ENCODE measurements around the gene SLC5A12.

Gene SLC5A12

DNA sequence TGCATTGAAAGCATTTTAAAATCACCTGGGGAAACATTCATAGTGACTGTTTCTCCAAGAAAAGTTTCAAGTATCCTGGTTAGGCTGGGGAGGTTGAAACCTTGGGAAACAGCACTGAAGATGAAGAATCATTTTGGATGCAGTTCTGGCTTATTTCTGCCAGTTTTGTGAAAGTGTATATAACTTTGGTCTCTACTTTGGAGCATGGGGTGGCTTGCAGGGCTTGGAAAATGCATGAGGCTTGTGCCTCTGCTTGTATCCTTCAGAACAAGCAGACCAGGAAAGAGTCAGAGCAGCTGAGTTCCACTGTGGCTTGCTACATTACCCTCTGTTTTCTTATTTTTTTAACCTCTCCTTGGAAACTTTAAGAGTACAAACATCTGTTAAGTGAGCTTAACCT, 19.5 kb downstream of the SLC5A12 start:
- in situ Hi-C loops (cut with HindIII; ENCODE audit: low sequenced_read_pairs) = no loop called here
- TF ChIP-seq, protein P1, sequence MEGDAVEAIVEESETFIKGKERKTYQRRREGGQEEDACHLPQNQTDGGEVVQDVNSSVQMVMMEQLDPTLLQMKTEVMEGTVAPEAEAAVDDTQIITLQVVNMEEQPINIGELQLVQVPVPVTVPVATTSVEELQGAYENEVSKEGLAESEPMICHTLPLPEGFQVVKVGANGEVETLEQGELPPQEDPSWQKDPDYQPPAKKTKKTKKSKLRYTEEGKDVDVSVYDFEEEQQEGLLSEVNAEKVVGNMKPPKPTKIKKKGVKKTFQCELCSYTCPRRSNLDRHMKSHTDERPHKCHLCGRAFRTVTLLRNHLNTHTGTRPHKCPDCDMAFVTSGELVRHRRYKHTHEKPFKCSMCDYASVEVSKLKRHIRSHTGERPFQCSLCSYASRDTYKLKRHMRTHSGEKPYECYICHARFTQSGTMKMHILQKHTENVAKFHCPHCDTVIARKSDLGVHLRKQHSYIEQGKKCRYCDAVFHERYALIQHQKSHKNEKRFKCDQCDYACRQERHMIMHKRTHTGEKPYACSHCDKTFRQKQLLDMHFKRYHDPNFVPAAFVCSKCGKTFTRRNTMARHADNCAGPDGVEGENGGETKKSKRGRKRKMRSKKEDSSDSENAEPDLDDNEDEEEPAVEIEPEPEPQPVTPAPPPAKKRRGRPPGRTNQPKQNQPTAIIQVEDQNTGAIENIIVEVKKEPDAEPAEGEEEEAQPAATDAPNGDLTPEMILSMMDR (IDR thresholded peaks at IDR 0.05; ENCODE audit: low read depth, low read length) = no peak
- no peak for DNase-seq (ENCODE audit: low read depth, low spot score)
- no peak overlapping the region for H3K4me3 ChIP-seq (ENCODE audit: low read depth, low read length)

DNA sequence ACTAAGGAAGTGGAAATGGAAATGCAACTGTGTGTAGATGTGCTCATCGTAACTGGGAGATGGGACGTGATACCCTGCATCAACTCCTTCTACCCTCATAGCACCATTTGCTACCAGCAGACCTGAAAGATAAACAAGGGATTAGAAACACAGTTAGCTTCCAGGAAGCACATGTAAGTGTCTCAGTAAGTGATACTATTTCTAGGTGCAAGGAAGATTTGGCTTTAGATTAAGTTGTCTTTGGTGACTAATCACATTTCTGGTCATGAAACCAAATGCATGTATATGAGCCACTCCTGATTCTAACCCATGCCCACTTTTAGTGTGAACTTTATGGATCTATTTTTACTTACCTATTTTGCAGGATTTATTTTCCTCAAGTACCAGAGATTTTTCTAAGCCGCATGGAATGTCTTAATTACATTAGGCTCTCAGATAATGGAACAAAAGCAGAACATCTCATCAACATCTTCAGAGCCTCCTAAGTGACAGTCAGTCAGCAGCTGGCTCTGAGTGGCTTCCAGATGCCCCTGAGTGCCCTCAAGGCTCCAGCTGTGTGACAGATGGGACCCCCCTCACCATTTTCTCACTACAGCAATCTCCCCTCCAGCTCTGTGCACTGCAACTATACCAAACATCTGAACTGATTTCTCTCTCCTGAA, 21.2 kb downstream of the SLC5A12 start:
- in situ Hi-C loops (cut with HindIII; ENCODE audit: low sequenced_read_pairs) = no loop called here
- TF ChIP-seq, protein P1 (IDR thresholded peaks at IDR 0.05; ENCODE audit: low read depth, low read length) = no peak
- DNase-seq (ENCODE audit: low read depth, low spot score) = no peak

DNA sequence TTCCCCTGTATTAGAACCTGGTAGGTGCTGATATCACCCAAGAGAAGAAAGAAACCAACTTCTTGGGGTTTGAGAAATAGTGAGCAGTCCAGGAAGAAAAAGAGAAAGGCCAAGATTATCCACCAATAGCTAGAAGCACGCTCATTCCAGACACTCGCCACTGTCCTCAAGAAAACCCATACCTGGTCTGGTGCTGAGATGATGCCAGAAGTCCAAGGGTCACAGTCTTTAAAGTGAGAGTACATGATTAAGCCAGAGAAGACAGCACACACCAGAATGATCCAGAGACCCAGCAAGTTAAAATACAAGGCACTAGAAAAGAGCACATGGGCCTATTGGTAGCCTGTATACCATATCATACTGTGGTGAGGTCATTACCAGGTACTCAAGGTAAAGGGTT, 23.6 kb downstream of the SLC5A12 start:
- in situ Hi-C loops (cut with HindIII; ENCODE audit: low sequenced_read_pairs) = no loop called here
- no peak for DNase-seq (ENCODE audit: low read depth, low spot score)
- TF ChIP-seq, protein P1 (IDR thresholded peaks at IDR 0.05; ENCODE audit: low read depth, low read length) = no peak
- H3K4me3 ChIP-seq (ENCODE audit: low read depth, low read length) = no peak overlapping the region

More for the DNA sequence above, 21.2 kb downstream of the SLC5A12 start:
- no peak overlapping the region for H3K4me3 ChIP-seq (ENCODE audit: low read depth, low read length)

DNA sequence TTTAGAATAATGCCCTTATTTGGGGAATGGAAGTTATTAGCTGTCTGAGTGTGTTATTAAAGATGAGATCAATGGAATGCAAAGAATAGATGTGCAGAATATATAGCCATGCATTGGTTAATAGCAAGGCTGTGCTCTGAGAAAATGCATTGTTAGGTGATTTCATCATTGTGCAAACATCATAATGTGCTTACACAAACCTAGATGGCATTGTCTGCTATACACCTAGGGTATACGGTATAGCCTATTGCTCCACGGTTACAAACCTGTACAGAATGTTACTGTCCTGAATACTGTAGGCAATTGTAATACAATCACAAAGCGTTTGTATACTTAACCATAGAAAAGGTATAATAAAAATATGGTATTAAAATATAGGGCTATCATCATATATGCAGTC, 25.5 kb downstream of the SLC5A12 start:
- in situ Hi-C loops (cut with HindIII; ENCODE audit: low sequenced_read_pairs) = no loop called here
- TF ChIP-seq, protein P1 (IDR thresholded peaks at IDR 0.05; ENCODE audit: low read depth, low read length) = no peak
- no peak for DNase-seq (ENCODE audit: low read depth, low spot score)
- no peak overlapping the region for H3K4me3 ChIP-seq (ENCODE audit: low read depth, low read length)

DNA sequence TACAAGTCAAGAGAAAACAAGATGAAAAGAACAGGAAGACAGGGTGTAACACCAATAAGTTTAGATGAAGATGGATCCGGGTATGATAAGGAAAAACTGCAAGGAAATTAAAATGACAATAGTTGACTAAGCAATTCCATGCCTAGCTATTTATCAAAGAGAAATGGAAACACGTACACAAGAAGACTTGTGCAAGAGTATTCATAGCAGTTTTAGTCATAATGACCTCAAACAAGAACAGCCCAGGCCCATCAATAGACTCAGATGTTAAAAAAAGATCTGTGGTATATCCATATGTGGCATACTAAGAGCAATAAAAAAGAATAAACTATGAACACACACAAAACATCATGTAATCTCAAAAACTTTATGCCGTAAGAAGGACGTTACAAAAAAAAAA, 33.2 kb downstream of the SLC5A12 start:
- no peak overlapping the region for H3K4me3 ChIP-seq (ENCODE audit: low read depth, low read length)
- TF ChIP-seq, protein P1 (IDR thresholded peaks at IDR 0.05; ENCODE audit: low read depth, low read length) = no peak
- in situ Hi-C loops (cut with HindIII; ENCODE audit: low sequenced_read_pairs) = no loop called here
- DNase-seq (ENCODE audit: low read depth, low spot score) = no peak

DNA sequence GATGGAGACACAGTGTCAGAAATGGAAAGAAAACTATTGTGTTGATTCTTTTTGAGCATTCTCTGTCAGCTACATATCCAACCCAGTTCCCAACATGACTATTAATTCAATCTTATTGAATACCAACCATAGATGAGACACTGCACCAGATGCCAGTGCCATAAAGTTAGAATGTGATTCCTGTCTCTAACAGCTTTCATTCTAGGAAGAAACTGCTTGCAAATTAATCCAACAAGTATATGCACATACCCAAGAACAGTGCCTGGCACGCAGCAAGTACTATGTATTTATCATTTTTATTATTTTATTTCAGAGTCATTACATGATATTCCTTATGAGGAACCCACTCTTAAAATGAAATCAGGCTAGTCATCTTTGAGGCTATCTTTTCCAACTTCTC, 34.5 kb downstream of the SLC5A12 start:
- TF ChIP-seq, protein P1 (IDR thresholded peaks at IDR 0.05; ENCODE audit: low read depth, low read length) = no peak
- in situ Hi-C loops (cut with HindIII; ENCODE audit: low sequenced_read_pairs) = no loop called here
- no peak for DNase-seq (ENCODE audit: low read depth, low spot score)

More for the DNA sequence above, 34.5 kb downstream of the SLC5A12 start:
- no peak overlapping the region for H3K4me3 ChIP-seq (ENCODE audit: low read depth, low read length)
